ENCODE data around the gene SSBP2. TPM values are rescaled to one million over a fixed set of nuclear protein-coding genes. Genes with fewer than 3 reads are reported as not detected.
"Not testable (repeated sequence)": the region's sequence is repeated elsewhere in the genome, so short reads cannot be mapped to it uniquely, and the experiment has no call there.

SSBP2 gene
- total and polyA plus RNA-seq, 2 donors from 2014 or later, result 17.0 to 57.1 TPM

GRCh38 chr5:81717226-81717625, 33.7 kb downstream of the SSBP2 start:
- no peaks in the 10 kb centered on the region for H3K9me3 ChIP-seq (ENCODE audit: control insufficient read depth in 2 of 3, insufficient read depth in 1 of 3, low read length in 3 of 3)
- intact Hi-C loops (cut with DNase I), result no loop called here
- H3K9ac ChIP-seq (ENCODE audit: low read length in 3 of 3), result no peak overlapping the region
- peaks cover 0 to 5% (median 2%) of the 10 kb centered on the region in 3 donors for H3K4me1 ChIP-seq (ENCODE audit: control insufficient read depth in 2 of 3, insufficient read depth in 2 of 3, low read depth in 1 of 3, low read length in 3 of 3)
- FAIRE-seq (no peak), DNase-seq (no peak)
- no peak overlapping the region for H3K4me3 ChIP-seq (ENCODE audit: low read length in 3 of 3)
- no peaks in the 10 kb centered on the region for H3K27me3 ChIP-seq (ENCODE audit: control insufficient read depth, insufficient read depth, low read length)
- no peaks in the 10 kb centered on the region for H3K36me3 ChIP-seq (ENCODE audit: control insufficient read depth in 2 of 3, insufficient read depth in 3 of 3, low read length in 3 of 3)
- TF ChIP-seq CTCF (IDR thresholded peaks at IDR 0.05; ENCODE audit: borderline replicate concordance, extremely low read depth, insufficient read depth), result no peak
- H3K27ac ChIP-seq (ENCODE audit: low read depth in 2 of 2, low read length in 2 of 2), result no peak overlapping the region

- DNase-seq; H3K9ac ChIP-seq (ENCODE audit: low read length in 3 of 3); intact Hi-C loops (cut with DNase I); H3K9me3 ChIP-seq (ENCODE audit: control insufficient read depth in 2 of 3, insufficient read depth in 1 of 3, low read length in 3 of 3); H3K36me3 ChIP-seq (ENCODE audit: control insufficient read depth in 2 of 3, insufficient read depth in 3 of 3, low read length in 3 of 3); H3K27me3 ChIP-seq (ENCODE audit: control insufficient read depth, insufficient read depth, low read length); H3K4me1 ChIP-seq (ENCODE audit: control insufficient read depth in 2 of 3, insufficient read depth in 2 of 3, low read depth in 1 of 3, low read length in 3 of 3); H3K4me3 ChIP-seq (ENCODE audit: low read length in 3 of 3); FAIRE-seq; H3K27ac ChIP-seq (ENCODE audit: low read depth in 2 of 2, low read length in 2 of 2): not testable (repeated sequence)
These were observed 36.8 kb downstream of the SSBP2 start for GRCh38 chr5:81714076-81714475.

GRCh38 chr5:81708889-81709288, 42.0 kb downstream of the SSBP2 start:
- no peaks in the 10 kb centered on the region for H3K9me3 ChIP-seq (ENCODE audit: control insufficient read depth in 2 of 3, insufficient read depth in 1 of 3, low read length in 3 of 3)
- H3K27me3 ChIP-seq (ENCODE audit: control insufficient read depth, insufficient read depth, low read length), result no peaks in the 10 kb centered on the region
- no peaks in the 10 kb centered on the region for H3K4me1 ChIP-seq (ENCODE audit: control insufficient read depth in 2 of 3, insufficient read depth in 2 of 3, low read depth in 1 of 3, low read length in 3 of 3)
- no peaks in the 10 kb centered on the region for H3K36me3 ChIP-seq (ENCODE audit: control insufficient read depth in 2 of 3, insufficient read depth in 3 of 3, low read length in 3 of 3)
- H3K4me3 ChIP-seq (ENCODE audit: low read length in 3 of 3), result no peak overlapping the region
- no peak for DNase-seq
- TF ChIP-seq CTCF (IDR thresholded peaks at IDR 0.05; ENCODE audit: borderline replicate concordance, extremely low read depth, insufficient read depth), result no peak
- no peak for FAIRE-seq
- intact Hi-C loops (cut with DNase I), result no loop called here
- no peak overlapping the region for H3K9ac ChIP-seq (ENCODE audit: low read length in 3 of 3)
- no peak overlapping the region for H3K27ac ChIP-seq (ENCODE audit: low read depth in 2 of 2, low read length in 2 of 2)

GRCh38 chr5:81703840-81704239, 47.1 kb downstream of the SSBP2 start:
- Histone ChIP-seq H3K9ac (ENCODE audit: low read length in 3 of 3) (no peak overlapping the region), H3K27ac (ENCODE audit: low read depth in 2 of 2, low read length in 2 of 2) (no peak overlapping the region), H3K9me3 (ENCODE audit: control insufficient read depth in 2 of 3, insufficient read depth in 1 of 3, low read length in 3 of 3) (peaks cover 0 to 9% (median 3%) of the 10 kb centered on the region in 3 donors), H3K36me3 (ENCODE audit: control insufficient read depth in 2 of 3, insufficient read depth in 3 of 3, low read length in 3 of 3) (peaks cover 0 to 2% (median 0%) of the 10 kb centered on the region in 3 donors), H3K27me3 (ENCODE audit: control insufficient read depth, insufficient read depth, low read length) (no peaks in the 10 kb centered on the region), H3K4me3 (ENCODE audit: low read length in 3 of 3) (no peak overlapping the region), H3K4me1 (ENCODE audit: control insufficient read depth in 2 of 3, insufficient read depth in 2 of 3, low read depth in 1 of 3, low read length in 3 of 3) (no peaks in the 10 kb centered on the region)
- intact Hi-C loops (cut with DNase I), result no loop called here
- FAIRE-seq (no peak), DNase-seq (no peak)
- no peak for TF ChIP-seq CTCF (IDR thresholded peaks at IDR 0.05; ENCODE audit: borderline replicate concordance, extremely low read depth, insufficient read depth)
